ENCODE data around the gene ZNF423.

DNA sequence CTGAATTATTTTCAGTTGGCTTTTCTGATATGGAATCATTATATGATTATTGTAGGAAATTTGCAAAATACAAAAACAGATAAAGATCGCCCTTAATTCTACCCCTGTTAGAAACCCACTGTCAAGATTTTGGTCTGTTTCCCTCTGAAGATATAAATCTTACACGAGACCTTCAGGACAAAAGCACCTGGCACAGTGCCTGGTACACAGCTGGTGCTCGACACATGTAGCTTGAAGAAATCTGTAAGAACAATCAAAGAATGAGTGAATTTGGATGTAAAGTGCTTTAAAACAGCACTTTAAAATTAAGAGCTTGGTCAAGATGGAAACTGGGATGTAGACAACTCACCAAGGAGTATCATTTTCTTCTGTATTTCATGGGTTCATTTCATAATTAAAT lies 301.2 kb downstream of the ZNF423 start:
- TF ChIP-seq POU2F2 (IDR thresholded peaks at IDR 0.05; ENCODE audit: low read depth, low read length) (no peak), POLR2AphosphoS5 (IDR thresholded peaks at IDR 0.05; ENCODE audit: low read depth, low read length) (no peak), TAF1 (IDR thresholded peaks at IDR 0.05; ENCODE audit: low read depth, low read length) (no peak)

Data from GM12891 (cell line).